NT2/D1 (cell line): ENCODE results near the gene CPD.

Experiments used
- SUZ12 ChIP-seq: IDR thresholded peaks from 2 replicates; pipeline ENCODE4 v1.6.1; 2011; ENCODE audit not compliant: insufficient read length, insufficient read depth; ENCODE audit errors: extremely low read depth
- YY1 ChIP-seq: IDR thresholded peaks from 2 replicates; pipeline ENCODE4 v1.6.1; 2011; ENCODE audit not compliant: insufficient read length, insufficient read depth
- ZNF274 ChIP-seq: IDR thresholded peaks from 2 replicates; pipeline ENCODE4 v1.6.1; 2011; ENCODE audit warnings: mild to moderate bottlenecking, low read depth, low read length

- TF ChIP-seq SUZ12 (no peak), YY1 (no peak), ZNF274 (no peak)
These were observed 42.2 kb upstream of the CPD start for GRCh38 chr17:30336369-30337171.
